ENCODE results near the gene DENND5A. TPM values are rescaled to one million over a fixed set of nuclear protein-coding genes. Genes with fewer than 3 reads are reported as not detected.

The DENND5A gene
- total and polyA plus RNA-seq, 8 donors: 65.7 to 106 (median 96.7) TPM

DNA sequence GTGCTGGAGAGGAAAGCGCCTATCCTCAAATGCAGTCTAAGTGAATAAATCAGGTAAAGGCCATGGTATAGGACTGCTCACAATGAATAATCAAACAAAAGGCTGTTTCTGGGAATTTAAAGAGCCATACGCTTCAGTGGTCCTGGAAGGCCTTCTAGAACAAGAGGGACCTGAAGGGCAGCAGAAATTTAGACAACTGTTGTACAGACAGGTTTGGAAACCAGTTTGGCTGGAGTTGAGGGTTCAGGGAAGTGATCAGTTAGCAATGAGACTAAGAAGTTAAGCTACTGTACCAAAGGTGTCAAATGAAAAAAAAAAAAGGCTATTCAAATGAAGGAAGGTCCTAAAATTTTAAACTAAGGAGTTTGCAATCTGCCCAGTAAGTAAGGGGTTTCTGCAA is 117.1 kb downstream of the DENND5A start:
- intact Hi-C loops (cut with DNase I): no loop called here
- Histone ChIP-seq H3K4me1 (no peaks in the 10 kb centered on the region), H3K27ac (no peak overlapping the region), H3K27me3 (no peaks in the 10 kb centered on the region), H3K9me3 (no peaks in the 10 kb centered on the region), H3K36me3 (peaks cover 0 to 100% of the 10 kb centered on the region in 2 donors), H3K4me3 (no peak overlapping the region)
- TF ChIP-seq CTCF (IDR thresholded peaks at IDR 0.05): no peak
- DNase-seq (peak in 1 of 4 donors; percentile 11), ATAC-seq (no peak)

DNA sequence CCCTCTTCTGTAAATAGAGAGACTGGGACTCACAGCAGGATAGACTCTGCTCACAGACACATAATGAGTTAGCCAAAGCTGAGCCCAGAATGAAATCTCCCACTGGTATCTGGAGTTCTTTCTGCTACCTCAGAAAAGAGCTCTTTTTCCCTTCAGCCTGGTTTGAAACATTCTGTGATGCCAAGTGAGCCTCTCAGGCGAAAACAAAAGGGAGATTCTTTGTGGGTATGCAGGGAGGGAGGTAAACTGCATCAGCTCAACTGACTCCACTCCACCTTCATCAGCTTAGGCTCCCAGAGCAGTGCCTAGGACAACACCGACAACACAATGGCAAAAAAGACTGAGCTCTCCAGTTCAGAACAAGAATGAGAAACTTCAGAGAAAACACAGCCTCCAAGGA is 118.7 kb downstream of the DENND5A start:
- no peaks in the 10 kb centered on the region for H3K27me3 ChIP-seq
- H3K9me3 ChIP-seq: no peaks in the 10 kb centered on the region
- no peak overlapping the region for H3K27ac ChIP-seq
- peaks cover 0 to 100% of the 10 kb centered on the region in 2 donors for H3K36me3 ChIP-seq
- no peak overlapping the region for H3K4me3 ChIP-seq
- DNase-seq (no peak), ATAC-seq (no peak)
- H3K4me1 ChIP-seq: no peaks in the 10 kb centered on the region
- intact Hi-C loops (cut with DNase I): no loop called here
- TF ChIP-seq CTCF (IDR thresholded peaks at IDR 0.05): no peak

- ATAC-seq: no peak
- intact Hi-C loops (cut with DNase I): no loop called here
- Histone ChIP-seq H3K27ac (no peak overlapping the region), H3K27me3 (no peaks in the 10 kb centered on the region), H3K9me3 (no peaks in the 10 kb centered on the region), H3K4me3 (no peak overlapping the region), H3K36me3 (peaks cover 0 to 100% of the 10 kb centered on the region in 2 donors), H3K4me1 (no peaks in the 10 kb centered on the region)
- no peak for TF ChIP-seq CTCF (IDR thresholded peaks at IDR 0.05)
- no peak for DNase-seq
Measured at GRCh38 chr11:9145283-9145682, 119.9 kb downstream of the DENND5A start.

DNA sequence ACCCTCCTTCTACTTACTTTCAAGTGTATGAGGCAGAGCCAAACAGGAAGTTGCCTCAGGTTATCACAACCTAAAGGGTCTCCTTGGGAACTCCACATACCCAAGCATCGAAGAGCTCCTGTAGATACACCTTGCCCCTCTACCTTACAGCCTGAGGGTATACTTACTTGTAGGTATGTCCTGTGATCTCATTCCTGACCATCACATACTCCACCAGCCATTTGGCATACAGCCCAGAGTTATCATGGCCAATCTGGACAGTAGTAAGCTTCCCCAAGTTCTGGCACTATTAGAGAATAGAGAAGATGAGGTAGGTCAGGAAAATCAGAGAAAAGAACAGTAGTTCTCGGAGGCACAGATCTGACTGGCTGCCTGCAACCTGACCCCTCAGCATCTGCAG is 120.3 kb downstream of the DENND5A start:
- Histone ChIP-seq H3K4me1 (no peaks in the 10 kb centered on the region), H3K36me3 (peaks cover 0 to 100% of the 10 kb centered on the region in 2 donors), H3K9me3 (no peaks in the 10 kb centered on the region), H3K4me3 (no peak overlapping the region), H3K27ac (no peak overlapping the region), H3K27me3 (no peaks in the 10 kb centered on the region)
- DNase-seq (no peak), ATAC-seq (no peak)
- intact Hi-C loops (cut with DNase I): no loop called here
- no peak for TF ChIP-seq CTCF (IDR thresholded peaks at IDR 0.05)

GRCh38 chr11:9143721-9144120 is 121.4 kb downstream of the DENND5A start:
- Histone ChIP-seq H3K4me1 (peaks cover 0 to 11% of the 10 kb centered on the region in 2 donors), H3K36me3 (peaks cover 0 to 100% of the 10 kb centered on the region in 2 donors), H3K4me3 (no peak overlapping the region), H3K9me3 (no peaks in the 10 kb centered on the region), H3K27ac (no peak overlapping the region), H3K27me3 (no peaks in the 10 kb centered on the region)
- intact Hi-C loops (cut with DNase I): no loop called here
- no peak for DNase-seq
- ATAC-seq: no peak
- TF ChIP-seq CTCF (IDR thresholded peaks at IDR 0.05): no peak
